ENCODE measurements around the gene RANGAP1. TPM values are rescaled to one million over a fixed set of nuclear protein-coding genes. Genes with fewer than 3 reads are reported as not detected.
A peak's percentile ranks its signal among the peaks of the same experiment; 100 is the strongest.

The RANGAP1 gene, protein sequence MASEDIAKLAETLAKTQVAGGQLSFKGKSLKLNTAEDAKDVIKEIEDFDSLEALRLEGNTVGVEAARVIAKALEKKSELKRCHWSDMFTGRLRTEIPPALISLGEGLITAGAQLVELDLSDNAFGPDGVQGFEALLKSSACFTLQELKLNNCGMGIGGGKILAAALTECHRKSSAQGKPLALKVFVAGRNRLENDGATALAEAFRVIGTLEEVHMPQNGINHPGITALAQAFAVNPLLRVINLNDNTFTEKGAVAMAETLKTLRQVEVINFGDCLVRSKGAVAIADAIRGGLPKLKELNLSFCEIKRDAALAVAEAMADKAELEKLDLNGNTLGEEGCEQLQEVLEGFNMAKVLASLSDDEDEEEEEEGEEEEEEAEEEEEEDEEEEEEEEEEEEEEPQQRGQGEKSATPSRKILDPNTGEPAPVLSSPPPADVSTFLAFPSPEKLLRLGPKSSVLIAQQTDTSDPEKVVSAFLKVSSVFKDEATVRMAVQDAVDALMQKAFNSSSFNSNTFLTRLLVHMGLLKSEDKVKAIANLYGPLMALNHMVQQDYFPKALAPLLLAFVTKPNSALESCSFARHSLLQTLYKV
- polyA plus RNA-seq (85.9 to 119 TPM (median 108 TPM) in 3 replicates), polyA minus RNA-seq (120 to 206 TPM (median 128 TPM) in 3 replicates)
- polyA plus RNA-seq (2011; ENCODE audit: low read depth): 142 TPM
- polyA plus RNA-seq (2011; cell fraction: cytosol; rRNA removed): 83.4 and 129 TPM in 2 replicates
- 185 and 218 TPM in 2 replicates for polyA plus RNA-seq (2011; cell fraction: nucleus; rRNA removed)
- 103 and 136 TPM in 2 replicates for polyA plus RNA-seq (2012; ENCODE audit: low replicate concordance)
- polyA minus RNA-seq (2011; cell fraction: cytosol; rRNA and poly(A)+ RNA removed): 165 TPM
- polyA minus RNA-seq (2011; cell fraction: nucleus; rRNA and poly(A)+ RNA removed): 87.8 and 92.2 TPM in 2 replicates

DNA sequence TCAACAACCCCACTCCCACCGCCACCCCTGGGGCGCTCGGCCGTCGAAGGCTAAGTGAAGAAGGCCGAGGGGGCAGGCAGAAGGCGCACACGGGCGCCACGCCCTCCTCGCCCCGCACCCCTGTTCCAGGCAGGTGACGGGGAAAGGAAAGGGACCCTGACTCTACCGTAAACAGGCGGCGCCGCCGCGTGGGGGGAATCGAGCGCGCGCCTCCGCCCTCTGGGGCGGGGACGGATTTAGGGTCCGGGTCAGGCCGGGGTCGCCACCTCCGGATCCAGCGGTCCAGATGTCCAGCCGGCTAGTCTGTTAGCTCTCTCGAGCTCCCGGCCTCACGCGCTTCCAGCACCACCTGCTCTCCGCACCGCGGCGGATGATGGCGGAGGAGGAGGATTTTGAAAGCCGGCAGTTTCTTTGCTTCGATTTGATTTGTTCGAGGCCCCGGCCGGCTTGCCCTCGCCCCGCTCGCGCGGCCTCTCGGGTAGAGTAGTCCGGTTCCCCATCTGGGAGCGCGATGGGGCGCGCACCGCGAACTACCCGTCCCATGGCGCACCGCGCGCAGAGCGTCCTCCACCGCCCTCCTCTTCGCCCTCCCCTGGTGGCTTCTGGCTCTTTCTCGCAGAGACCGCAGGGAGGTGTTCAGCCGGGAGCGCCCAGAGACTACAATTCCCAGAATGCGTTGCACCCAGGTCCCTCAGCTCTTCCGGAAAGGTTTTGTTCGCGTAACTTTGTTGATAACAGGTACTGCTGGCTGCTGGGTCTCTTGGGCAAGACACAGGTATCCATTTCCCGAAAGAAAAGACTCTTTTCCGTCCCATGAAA, at the start of gene RANGAP1:
Gene RANGAP1 (minus strand): TSS at position 368 of the 819 bp plus-strand sequence. CDS start 5,143 bp downstream, outside the sequence.
- Histone ChIP-seq H2AFZ (ENCODE audit: control insufficient read depth, low read length) (peak within 1 kb of the TSS; percentile 61), H3K36me3 (ENCODE audit: control insufficient read depth in 2 of 2, extremely low read depth in 1 of 2, insufficient read depth in 2 of 2, low read length in 2 of 2) (peaks cover 10 to 26% of the 10 kb centered on the region in 2 experiments)
- dilution Hi-C loops (cut with MboI; ENCODE audit: extremely low pct_ligation_motif_present, low sequenced_read_pairs): no loop called here

More for the DNA sequence above, at the start of gene RANGAP1:
- Histone ChIP-seq H3K9me3 (ENCODE audit: control insufficient read depth, low read depth, low read length) (no peaks in the 10 kb centered on the region), H3K9ac (ENCODE audit: control insufficient read depth, extremely low read depth, insufficient read depth, low read length) (peak within 1 kb of the TSS; percentile 95), H3K4me3 (ENCODE audit: control insufficient read depth in 2 of 3, extremely low read depth in 1 of 3, insufficient read depth in 2 of 3, low read depth in 1 of 3, low read length in 3 of 3) (peak within 1 kb of the TSS; percentile 80 to 93 (median 90)), H4K20me1 (ENCODE audit: control insufficient read depth, extremely low read depth, insufficient read depth, low read length) (peaks cover 9% of the 10 kb centered on the region), H3K4me2 (ENCODE audit: control insufficient read depth, extremely low read depth, insufficient read depth, low read depth, low read length) (peak within 1 kb of the TSS; percentile 94), H3K9me1 (ENCODE audit: control insufficient read depth, extremely low read depth, insufficient read depth, low read length) (peaks cover 2% of the 10 kb centered on the region), H3K27me3 (ENCODE audit: control insufficient read depth, extremely low read depth, insufficient read depth, low read length) (no peaks in the 10 kb centered on the region), H3K79me2 (ENCODE audit: control insufficient read depth, insufficient read depth, low read length) (peaks cover 39% of the 10 kb centered on the region), H3K4me1 (ENCODE audit: control insufficient read depth, extremely low read depth, insufficient read depth, low read length) (peaks cover 57% of the 10 kb centered on the region), H3K27ac (ENCODE audit: control insufficient read depth, insufficient read depth, low read length) (peak within 1 kb of the TSS; percentile 94)
- TF ChIP-seq EZH2 (IDR thresholded peaks at IDR 0.05; ENCODE audit: low read length): no peak
- peak in 2 of 3 experiments; percentile 32 to 34 for TF ChIP-seq CTCF (optimal IDR thresholded peaks at IDR 0.05 in 1 of 3, IDR thresholded peaks at IDR 0.05 in 1 of 3, conservative IDR thresholded peaks at IDR 0.05 in 1 of 3; ENCODE audit: extremely low read depth in 1 of 3, insufficient read depth in 2 of 3, low read length in 3 of 3)
- peak; percentile 84 for DNase-seq (ENCODE audit: low read depth, low spot score)
- FAIRE-seq: peak; percentile 88
